ENCODE results near the gene MPST. TPM values are rescaled to one million over a fixed set of nuclear protein-coding genes. Genes with fewer than 3 reads are reported as not detected.

MPST gene
- total RNA-seq, 1 experiment from 2014 or later = 31.4 TPM

DNA sequence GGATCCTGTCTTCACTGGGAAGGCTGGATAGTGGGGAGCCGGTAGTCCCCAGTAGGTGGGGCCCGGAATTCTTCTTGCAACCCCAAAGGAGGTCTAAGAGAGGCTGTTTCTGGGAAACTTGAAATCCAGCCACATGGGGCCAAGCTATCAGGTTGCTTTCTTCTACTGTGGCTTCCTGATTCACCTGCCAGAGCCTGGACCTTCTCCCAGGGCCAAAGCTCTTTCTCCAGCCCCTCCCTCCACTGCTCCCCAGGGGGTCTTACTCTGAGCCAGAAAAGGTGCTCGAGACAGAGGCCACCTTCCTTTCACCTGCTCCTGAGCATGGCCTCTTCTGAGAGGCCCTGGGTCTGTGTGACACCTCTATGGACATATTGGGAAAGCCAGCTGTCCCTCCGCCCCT lies 9.4 kb upstream of the MPST start:
- in situ Hi-C loops (cut with HindIII; ENCODE audit: low pct_unique_long_range_greater_than_20kb, low sequenced_read_pairs) (no loop called here), intact Hi-C loops (cut with micrococcal nuclease; ENCODE audit: unreplicated experiment) (no loop called here)
- DNase-seq (ENCODE audit: low read depth, low spot score) (no peak), ATAC-seq (no peak)
- Histone ChIP-seq H3K27me3 (ENCODE audit: control insufficient read depth, insufficient read depth, low read length) (peaks cover 3% of the 10 kb centered on the region; the same call in 1 of the 2 replicates), H3K9me3 (ENCODE audit: control insufficient read depth, insufficient read depth, low read depth, low read length) (no peaks in the 10 kb centered on the region), H3K27ac (ENCODE audit: low read length) (no peak overlapping the region), H3K4me1 (ENCODE audit: control insufficient read depth, insufficient read depth, low read length) (peaks cover 4% of the 10 kb centered on the region), H3K4me3 (ENCODE audit: low read depth in 2 of 2, low read length in 2 of 2) (no peak overlapping the region), H3K36me3 (ENCODE audit: control insufficient read depth, insufficient read depth, low read length) (no peaks in the 10 kb centered on the region)
- no TSS peak for BruUV-seq (replicated peaks)
- no peak for TF ChIP-seq TCF7L2 (IDR thresholded peaks at IDR 0.05; ENCODE audit: low read depth, low read length)
- TF ChIP-seq, protein P1, sequence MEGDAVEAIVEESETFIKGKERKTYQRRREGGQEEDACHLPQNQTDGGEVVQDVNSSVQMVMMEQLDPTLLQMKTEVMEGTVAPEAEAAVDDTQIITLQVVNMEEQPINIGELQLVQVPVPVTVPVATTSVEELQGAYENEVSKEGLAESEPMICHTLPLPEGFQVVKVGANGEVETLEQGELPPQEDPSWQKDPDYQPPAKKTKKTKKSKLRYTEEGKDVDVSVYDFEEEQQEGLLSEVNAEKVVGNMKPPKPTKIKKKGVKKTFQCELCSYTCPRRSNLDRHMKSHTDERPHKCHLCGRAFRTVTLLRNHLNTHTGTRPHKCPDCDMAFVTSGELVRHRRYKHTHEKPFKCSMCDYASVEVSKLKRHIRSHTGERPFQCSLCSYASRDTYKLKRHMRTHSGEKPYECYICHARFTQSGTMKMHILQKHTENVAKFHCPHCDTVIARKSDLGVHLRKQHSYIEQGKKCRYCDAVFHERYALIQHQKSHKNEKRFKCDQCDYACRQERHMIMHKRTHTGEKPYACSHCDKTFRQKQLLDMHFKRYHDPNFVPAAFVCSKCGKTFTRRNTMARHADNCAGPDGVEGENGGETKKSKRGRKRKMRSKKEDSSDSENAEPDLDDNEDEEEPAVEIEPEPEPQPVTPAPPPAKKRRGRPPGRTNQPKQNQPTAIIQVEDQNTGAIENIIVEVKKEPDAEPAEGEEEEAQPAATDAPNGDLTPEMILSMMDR (IDR thresholded peaks at IDR 0.05) = no peak
- TF ChIP-seq, protein P2, sequence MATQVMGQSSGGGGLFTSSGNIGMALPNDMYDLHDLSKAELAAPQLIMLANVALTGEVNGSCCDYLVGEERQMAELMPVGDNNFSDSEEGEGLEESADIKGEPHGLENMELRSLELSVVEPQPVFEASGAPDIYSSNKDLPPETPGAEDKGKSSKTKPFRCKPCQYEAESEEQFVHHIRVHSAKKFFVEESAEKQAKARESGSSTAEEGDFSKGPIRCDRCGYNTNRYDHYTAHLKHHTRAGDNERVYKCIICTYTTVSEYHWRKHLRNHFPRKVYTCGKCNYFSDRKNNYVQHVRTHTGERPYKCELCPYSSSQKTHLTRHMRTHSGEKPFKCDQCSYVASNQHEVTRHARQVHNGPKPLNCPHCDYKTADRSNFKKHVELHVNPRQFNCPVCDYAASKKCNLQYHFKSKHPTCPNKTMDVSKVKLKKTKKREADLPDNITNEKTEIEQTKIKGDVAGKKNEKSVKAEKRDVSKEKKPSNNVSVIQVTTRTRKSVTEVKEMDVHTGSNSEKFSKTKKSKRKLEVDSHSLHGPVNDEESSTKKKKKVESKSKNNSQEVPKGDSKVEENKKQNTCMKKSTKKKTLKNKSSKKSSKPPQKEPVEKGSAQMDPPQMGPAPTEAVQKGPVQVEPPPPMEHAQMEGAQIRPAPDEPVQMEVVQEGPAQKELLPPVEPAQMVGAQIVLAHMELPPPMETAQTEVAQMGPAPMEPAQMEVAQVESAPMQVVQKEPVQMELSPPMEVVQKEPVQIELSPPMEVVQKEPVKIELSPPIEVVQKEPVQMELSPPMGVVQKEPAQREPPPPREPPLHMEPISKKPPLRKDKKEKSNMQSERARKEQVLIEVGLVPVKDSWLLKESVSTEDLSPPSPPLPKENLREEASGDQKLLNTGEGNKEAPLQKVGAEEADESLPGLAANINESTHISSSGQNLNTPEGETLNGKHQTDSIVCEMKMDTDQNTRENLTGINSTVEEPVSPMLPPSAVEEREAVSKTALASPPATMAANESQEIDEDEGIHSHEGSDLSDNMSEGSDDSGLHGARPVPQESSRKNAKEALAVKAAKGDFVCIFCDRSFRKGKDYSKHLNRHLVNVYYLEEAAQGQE (IDR thresholded peaks at IDR 0.05; ENCODE audit: insufficient read depth in 1 of 2, low read depth in 2 of 2, low read length in 1 of 2) = no peak
- no peak for TF ChIP-seq SIN3A (IDR thresholded peaks at IDR 0.05; ENCODE audit: borderline replicate concordance, insufficient read depth, low read depth, low read length)
- no peak for TF ChIP-seq POLR2AphosphoS5 (IDR thresholded peaks at IDR 0.05; ENCODE audit: low read depth, low read length)
- POLR2A ChIA-PET = no interaction called here
- CTCF ChIA-PET = interaction anchor here (0.7 kb wide), 1 partner anchor 19 kb away, joined by 7 read pairs; no protein-coding TSS in a partner anchor

DNA sequence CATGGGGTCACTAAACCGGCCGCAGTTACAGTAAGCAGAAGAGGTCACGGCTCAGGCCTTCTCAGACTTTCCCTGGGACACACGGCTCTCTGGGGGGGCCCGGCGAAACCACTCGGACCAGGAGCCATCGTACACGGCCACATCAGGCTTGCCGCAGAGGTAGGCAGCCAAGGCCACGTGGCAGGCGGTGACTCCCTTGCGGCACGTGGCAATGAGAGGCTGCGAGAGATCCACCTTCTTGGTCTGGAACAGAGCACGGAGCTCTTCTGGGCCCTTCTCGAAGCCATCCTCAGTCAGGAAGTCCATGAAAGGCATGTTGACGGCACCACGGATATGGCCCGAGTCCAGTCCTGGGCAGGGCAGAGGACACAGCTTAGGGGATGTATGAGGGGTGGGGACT lies 8.6 kb upstream of the MPST start:
- Histone ChIP-seq H3K36me3 (ENCODE audit: control insufficient read depth, insufficient read depth, low read length) (no peaks in the 10 kb centered on the region), H3K27ac (ENCODE audit: low read length) (no peak overlapping the region), H3K4me3 (ENCODE audit: low read depth in 2 of 2, low read length in 2 of 2) (no peak overlapping the region), H3K4me1 (ENCODE audit: control insufficient read depth, insufficient read depth, low read length) (peaks cover 4% of the 10 kb centered on the region), H3K27me3 (ENCODE audit: control insufficient read depth, insufficient read depth, low read length) (peaks cover 2% of the 10 kb centered on the region; the same call in 1 of the 2 replicates), H3K9me3 (ENCODE audit: control insufficient read depth, insufficient read depth, low read depth, low read length) (no peaks in the 10 kb centered on the region)
- ChIA-PET CTCF (no interaction called here), POLR2A (no interaction called here)
- DNase-seq (ENCODE audit: low read depth, low spot score) = no peak
- intact Hi-C loops (cut with micrococcal nuclease; ENCODE audit: unreplicated experiment) = no loop called here
- TF ChIP-seq, protein P2 (IDR thresholded peaks at IDR 0.05; ENCODE audit: insufficient read depth in 1 of 2, low read depth in 2 of 2, low read length in 1 of 2) = no peak
- TF ChIP-seq POLR2AphosphoS5 (IDR thresholded peaks at IDR 0.05; ENCODE audit: low read depth, low read length) (no peak), SIN3A (IDR thresholded peaks at IDR 0.05; ENCODE audit: borderline replicate concordance, insufficient read depth, low read depth, low read length) (no peak), TCF7L2 (IDR thresholded peaks at IDR 0.05; ENCODE audit: low read depth, low read length) (no peak)
- TF ChIP-seq, protein P1 (IDR thresholded peaks at IDR 0.05) = no peak
- in situ Hi-C loops (cut with HindIII; ENCODE audit: low pct_unique_long_range_greater_than_20kb, low sequenced_read_pairs) = no loop called here
- no peak for ATAC-seq
- BruUV-seq (replicated peaks) = no TSS peak

All from Panc1 (cell line).